Choroid plexus epithelial cell (primary cell): ENCODE results near the gene PTPRF.

Source experiments
- DNase-seq: peaks from one replicate; pipeline ENCODE4 v3.0.0-alpha.2; 2010; ENCODE audit warnings: low read depth
- H3K4me3 ChIP-seq: 2 replicates; pipeline ENCODE4 v1.5.1; 2011; ENCODE audit warnings: low read depth, mild to moderate bottlenecking, control low read depth, low read length, moderate library complexity
- TF ChIP-seq, protein P1 (sequence below): conservative IDR thresholded peaks from 2 replicates; pipeline ENCODE4 v1.5.1; 2011; ENCODE audit warnings: low read depth, mild to moderate bottlenecking, control low read depth, inconsistent platforms, low read length, moderate library complexity

The PTPRF gene

GRCh38 chr1:43566382-43567044, 35.8 kb downstream of the PTPRF start:
- DNase-seq: no peak
- TF ChIP-seq, protein P1, sequence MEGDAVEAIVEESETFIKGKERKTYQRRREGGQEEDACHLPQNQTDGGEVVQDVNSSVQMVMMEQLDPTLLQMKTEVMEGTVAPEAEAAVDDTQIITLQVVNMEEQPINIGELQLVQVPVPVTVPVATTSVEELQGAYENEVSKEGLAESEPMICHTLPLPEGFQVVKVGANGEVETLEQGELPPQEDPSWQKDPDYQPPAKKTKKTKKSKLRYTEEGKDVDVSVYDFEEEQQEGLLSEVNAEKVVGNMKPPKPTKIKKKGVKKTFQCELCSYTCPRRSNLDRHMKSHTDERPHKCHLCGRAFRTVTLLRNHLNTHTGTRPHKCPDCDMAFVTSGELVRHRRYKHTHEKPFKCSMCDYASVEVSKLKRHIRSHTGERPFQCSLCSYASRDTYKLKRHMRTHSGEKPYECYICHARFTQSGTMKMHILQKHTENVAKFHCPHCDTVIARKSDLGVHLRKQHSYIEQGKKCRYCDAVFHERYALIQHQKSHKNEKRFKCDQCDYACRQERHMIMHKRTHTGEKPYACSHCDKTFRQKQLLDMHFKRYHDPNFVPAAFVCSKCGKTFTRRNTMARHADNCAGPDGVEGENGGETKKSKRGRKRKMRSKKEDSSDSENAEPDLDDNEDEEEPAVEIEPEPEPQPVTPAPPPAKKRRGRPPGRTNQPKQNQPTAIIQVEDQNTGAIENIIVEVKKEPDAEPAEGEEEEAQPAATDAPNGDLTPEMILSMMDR: no peak
- H3K4me3 ChIP-seq: no peak overlapping the region

- TF ChIP-seq, protein P1: no peak
- DNase-seq: no peak
- no peak overlapping the region for H3K4me3 ChIP-seq
Measured at GRCh38 chr1:43569175-43569574, 38.5 kb downstream of the PTPRF start.

DNA sequence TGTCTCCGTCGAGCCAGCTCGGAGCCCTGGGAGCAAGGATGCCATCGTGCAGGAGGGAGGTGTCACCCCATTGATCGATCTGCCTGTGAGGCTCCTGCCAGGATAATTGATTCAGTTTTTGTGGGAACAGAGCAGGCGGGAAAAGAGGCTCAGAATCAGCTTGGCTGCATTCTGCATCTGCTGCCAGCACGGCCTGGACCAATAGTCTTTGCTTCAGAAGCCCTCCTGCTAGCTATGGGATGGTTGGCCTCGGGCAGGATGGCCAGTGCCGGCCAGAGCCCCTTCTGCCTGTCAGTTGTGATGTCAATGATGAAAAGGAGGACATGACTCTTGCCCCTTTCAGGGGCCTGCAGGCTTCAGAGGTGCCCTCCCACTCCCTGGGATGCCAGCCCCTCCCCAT, 39.6 kb downstream of the PTPRF start:
- TF ChIP-seq, protein P1: no peak
- no peak overlapping the region for H3K4me3 ChIP-seq
- DNase-seq: no peak

DNA sequence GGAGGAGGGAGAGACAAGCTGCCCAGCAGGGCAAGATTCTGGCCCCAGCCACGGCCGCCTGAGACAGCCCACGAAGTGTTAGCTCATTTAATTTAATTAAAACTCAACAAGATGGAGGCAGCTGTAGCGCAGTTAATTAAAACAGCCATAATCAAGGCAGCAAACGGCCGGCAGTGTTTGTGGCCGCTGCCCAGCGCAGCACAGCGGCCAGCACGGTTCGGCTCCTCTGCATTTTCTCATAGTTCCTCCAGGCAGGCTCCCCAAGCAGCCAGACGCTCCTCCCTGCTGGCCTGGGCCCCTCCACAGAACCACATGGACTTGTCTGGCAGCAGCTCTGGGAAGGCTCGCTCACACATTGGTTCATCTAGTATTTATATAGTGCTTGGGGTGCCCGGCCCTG, 40.0 kb downstream of the PTPRF start:
- H3K4me3 ChIP-seq: no peak overlapping the region
- no peak for DNase-seq
- TF ChIP-seq, protein P1: no peak

GRCh38 chr1:43572084-43572483, 41.4 kb downstream of the PTPRF start:
- no peak for DNase-seq
- no peak overlapping the region for H3K4me3 ChIP-seq
- TF ChIP-seq, protein P1: no peak

- DNase-seq: no peak
- no peak overlapping the region for H3K4me3 ChIP-seq
- TF ChIP-seq, protein P1: no peak
Measured at GRCh38 chr1:43572538-43572937, 41.9 kb downstream of the PTPRF start.

DNA sequence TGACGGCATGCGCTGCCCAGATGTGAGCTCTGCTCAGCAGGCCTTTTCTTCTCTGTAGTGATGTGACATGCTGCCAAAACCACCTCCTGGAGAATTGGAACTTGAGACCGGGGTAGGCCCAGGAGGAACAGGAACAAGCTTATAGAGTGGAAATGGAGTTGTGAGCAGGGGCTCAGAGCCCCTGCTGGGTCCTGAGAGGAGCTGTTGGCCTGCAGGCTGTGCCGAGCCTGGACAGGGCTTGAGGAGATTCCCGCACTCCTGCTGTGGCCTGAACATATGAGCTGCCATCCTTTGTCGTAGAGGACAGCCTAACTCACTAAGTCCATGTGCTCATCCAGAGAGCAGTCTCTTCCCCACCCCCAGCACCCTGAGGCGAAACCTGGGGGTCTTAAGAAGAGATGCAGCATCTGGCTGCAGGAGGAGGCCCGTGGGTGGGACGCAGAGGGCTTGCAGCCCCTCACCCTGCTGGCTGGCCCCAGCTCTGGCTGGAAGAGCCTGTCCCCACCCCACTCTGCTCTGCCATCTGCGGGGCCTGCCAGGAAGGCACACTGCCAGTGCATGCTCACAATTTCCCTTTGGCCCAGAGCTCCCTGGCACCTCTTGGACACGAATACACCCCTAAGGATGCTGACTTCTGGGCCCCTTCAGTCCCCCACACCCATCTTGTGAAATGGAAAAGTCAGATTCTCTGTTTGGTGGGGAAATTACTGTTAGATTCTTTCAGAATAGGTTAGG, 42.5 kb downstream of the PTPRF start:
- TF ChIP-seq, protein P1: no peak
- DNase-seq: peak; percentile 83

More for the DNA sequence above, 42.5 kb downstream of the PTPRF start:
- H3K4me3 ChIP-seq: no peak overlapping the region
